EL (cell line): ENCODE results near the gene PTPRJ.
A peak's percentile ranks its signal among the peaks of the same experiment; 100 is the strongest.

Experiments used
- DNase-seq: peaks from one replicate; pipeline ENCODE4 v3.0.0-alpha.2; 2016

Gene PTPRJ

GRCh38 chr11:47998345-47998732, 18.0 kb downstream of the PTPRJ start:
- no peak for DNase-seq

DNA sequence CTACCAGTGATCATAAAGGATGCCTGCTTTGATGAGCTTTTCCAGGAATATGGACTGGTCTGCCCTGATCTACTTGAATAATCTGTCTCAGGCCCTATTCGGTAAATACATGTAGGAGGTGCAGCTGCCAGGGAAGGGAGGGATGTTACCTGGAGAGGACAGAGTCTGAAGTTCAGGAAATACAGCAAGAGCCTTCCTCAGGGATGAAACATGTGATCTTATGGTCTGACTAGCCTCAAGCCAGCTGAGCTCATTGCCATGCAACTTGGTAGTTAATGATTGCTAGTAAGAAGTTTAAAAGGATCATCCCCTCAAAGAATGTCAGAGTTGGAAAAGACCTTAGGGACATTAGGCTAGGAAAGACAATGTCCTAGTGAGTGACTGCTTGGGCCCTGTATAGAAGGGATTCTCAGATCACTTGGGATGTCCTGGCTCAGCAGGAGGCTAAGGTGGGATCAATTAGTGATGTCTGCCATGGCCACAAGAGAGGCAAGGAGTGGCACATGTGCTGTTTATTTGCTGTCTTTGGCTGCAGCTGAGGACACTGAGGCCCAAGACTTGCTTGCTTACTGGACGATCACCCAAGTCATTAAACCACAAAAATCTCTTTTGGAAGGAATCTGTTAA, 18.5 kb downstream of the PTPRJ start:
- no peak for DNase-seq

DNA sequence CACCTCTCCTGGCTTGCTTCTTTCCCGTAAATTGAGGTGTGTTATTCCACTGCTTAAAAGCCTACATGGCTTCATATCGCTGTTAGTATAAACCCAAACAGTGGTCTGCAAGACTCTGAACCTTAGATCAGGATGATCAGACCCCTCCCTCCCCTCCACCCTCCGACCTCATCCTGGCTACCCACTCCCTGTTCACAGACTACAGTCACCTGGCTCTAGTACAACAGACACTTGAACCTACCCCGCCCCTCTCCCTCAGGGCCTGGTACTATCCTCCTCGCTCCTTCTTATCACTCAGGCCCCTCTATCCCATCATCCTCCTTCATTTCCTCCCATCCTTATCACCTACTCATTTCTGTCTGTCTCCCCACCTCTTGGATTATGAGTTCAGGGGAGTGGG, 20.1 kb downstream of the PTPRJ start:
- DNase-seq = no peak

DNA sequence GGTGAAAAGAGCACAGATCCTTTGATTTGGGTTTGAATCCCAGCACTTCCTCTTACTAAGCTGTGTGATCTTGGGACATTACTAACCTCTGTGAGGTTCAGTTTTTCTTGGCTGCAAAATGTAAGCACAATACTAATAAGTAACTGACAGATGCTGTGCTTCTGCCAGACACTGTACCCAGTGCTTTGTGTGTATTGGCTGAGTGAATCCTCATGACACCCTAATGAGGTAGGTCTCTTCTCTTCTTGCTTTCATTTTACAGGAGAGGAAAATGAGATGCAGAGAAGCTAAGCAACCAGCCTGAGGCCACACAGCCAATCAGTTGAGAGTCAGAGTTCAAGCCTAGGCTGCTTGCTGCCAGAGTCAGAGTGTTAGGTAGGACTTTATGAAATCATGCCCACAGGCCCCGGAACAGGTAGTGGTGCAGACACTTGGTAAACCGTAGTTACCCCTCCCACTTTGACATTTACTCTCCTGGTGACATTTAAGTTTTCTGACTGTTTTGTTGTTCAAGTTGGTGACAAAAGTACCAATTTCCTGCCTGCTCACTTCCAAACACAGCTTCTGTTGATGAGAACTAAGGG, 21.2 kb downstream of the PTPRJ start:
- peak; percentile 58 for DNase-seq

- no peak for DNase-seq
Measured at GRCh38 chr11:48002561-48002960, 22.2 kb downstream of the PTPRJ start.

DNA sequence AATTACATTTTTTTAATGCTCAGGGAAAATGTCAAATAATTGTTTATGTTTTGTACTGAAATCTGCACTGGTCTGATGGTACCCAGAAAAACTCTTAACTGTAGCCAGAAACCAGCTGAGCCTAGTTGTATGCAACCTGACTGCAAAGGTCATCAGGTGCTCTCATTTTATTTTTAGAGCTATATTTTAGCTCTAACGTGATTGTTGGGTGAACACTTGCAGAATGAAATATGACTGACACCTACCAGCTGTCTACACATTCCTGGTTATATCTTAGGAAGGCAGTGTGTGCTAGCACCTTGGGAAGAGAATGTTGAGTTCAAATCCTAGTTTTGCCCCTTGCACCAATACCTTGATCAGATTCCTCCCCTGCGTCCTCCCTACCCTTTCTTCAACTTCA, 23.6 kb downstream of the PTPRJ start:
- DNase-seq = no peak

- no peak for DNase-seq
Measured at GRCh38 chr11:48004456-48004855, 24.1 kb downstream of the PTPRJ start.

- no peak for DNase-seq
Measured at GRCh38 chr11:48005136-48005535, 24.8 kb downstream of the PTPRJ start.

- DNase-seq = no peak
Measured at GRCh38 chr11:48005831-48006270, 25.5 kb downstream of the PTPRJ start.

DNA sequence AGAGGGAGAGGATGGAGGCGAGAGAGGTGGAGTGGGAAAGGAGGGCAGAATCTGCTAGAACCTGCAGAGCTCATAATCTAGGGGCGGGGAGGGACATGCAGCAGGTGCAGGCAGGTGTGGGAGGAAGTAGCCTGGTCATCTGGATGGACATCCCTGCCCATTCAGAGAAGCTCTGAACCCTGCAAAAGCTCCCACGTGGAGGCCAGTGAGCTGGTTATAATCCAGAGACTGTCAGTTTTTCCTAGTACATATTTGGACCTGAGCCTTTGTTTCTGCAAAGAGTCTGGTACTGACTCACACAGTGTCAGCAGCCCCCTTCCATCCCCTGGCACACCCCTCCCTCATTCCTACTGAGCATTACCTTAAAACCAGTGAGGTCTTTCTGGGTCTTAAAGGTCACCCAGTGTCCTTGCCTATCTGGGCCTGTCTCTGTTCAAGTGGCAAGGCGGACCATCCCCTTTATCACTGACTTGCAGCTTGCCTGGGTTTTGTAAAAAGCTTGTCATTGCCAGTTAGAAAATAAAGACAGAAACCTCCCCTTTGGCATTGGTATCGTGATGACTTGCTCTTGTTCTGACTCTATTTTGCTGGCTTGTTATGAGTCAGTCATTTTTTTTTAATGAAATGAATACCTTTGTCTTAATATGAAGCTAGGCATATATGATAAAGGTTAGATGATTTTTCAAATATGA, 26.1 kb downstream of the PTPRJ start:
- DNase-seq = peak; percentile 61

DNA sequence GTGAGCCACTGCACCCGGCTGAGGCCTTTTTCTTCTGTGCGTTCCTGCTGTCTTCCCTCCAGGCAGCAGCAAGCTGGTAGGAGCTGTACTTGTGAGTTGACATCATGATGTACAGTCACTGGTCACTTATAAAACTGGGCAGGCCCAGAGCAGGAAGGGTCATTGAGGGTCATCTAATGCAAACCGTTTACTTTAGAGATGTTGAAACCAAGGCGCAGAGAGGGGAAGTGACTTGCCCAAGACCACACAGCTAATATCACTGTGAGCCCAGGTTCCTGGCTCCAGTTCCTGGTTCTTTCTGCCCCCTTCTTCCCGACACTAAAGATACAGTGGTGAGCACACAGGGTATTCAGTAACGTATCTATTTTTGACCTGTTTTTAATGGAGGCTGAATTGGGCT, 27.3 kb downstream of the PTPRJ start:
- DNase-seq = no peak

DNA sequence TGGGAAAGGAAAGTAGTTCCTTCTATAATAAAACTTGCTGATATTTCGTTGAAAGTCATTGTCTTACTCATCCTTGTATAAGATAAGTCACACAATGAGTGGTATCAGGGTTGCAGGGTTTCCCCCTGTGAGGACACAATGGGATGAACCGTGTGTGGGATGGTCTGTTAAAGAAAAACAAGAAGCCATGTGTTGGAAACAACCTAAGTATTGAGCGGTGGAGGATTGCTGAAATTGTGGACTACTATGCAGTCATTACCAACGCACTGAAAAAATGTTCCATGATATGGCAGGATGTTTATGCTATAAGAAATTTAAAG, 28.6 kb downstream of the PTPRJ start:
- DNase-seq = no peak

GRCh38 chr11:48011102-48011797, 30.9 kb downstream of the PTPRJ start:
- DNase-seq = no peak

DNA sequence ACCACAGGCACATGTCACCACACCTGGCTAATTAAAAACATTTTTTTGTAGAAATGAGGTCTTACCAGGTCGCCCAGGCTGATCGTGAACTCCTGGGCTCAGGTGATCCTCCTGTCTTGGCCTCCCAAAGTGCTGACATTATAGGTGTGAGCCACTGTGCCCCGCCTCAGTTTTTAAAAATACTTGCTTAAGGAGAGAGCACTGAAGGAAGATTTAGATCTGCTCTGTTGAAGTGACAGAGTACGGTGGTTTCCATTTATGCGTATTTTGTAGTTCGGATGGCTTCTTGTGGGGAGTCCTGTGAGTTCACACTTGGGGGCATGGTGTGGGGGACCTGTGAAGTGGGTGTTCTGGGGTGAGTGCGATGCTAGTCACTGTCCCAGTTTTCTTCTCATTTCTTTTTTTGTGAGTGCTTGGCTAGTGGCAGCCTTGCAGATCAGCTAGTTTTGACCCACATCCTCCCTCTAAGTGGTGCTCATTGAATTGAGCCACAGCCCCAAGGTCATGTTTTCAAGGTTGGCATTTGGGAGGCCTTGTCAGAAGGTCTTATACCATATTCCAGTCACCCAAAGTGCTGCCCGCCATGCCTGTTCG, 31.5 kb downstream of the PTPRJ start:
- no peak for DNase-seq

- DNase-seq = peak; percentile 74
Measured at GRCh38 chr11:48013269-48013901, 33.0 kb downstream of the PTPRJ start.

GRCh38 chr11:48014917-48015316, 34.6 kb downstream of the PTPRJ start:
- no peak for DNase-seq

- no peak for DNase-seq
Measured at GRCh38 chr11:48017105-48017830, 36.9 kb downstream of the PTPRJ start.

DNA sequence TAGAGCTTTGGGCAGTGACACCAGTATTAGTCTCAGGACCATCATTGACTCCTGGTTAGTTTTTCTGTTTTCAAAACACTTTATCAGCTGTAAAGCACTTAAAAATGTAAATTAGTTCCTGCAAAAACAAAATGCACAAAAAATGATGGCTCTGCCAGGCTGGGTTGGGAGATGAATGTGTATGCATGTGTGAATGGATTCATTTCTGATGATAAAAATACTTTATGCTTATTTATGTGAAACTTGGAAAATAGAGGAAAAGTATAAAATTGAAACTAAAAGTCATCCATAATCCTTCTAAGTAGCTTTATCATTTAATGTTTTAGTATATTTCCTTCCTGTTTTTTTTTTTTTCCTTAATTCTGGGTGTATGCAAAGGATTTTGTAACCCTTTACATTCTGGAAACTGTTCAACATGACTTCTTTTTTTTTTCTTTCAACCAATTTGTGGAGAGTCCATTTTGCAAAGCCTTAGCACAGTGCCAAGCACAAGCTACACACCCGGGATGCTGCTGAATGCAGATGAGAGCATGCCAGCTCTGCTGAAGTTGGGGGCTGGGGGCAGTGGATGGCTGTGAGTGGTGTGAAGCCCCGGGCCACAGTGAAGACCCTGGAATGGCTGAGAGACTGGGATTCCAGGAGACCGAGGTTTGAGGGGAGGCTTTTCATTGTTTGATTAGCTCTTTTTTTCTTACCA, 37.6 kb downstream of the PTPRJ start:
- no peak for DNase-seq

- DNase-seq = no peak
Measured at GRCh38 chr11:48018528-48019216, 38.3 kb downstream of the PTPRJ start.

DNA sequence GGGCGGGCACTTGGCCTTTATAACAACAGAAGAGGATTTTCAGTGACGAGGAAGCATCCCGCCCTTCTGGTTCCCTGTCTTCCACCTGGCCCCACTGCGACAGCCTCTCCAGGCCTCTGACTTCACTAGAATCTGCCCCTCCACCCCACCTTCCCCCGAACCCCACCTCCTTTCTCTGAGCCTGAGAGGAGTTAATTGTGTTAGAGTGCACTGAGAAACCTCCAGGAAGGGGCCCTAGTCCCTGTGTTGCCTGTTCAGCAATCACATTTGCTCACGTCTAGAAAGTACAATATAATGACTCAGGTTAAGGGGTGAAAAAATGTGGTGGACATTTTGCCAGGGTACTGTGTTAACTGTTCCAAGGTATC, 38.8 kb downstream of the PTPRJ start:
- DNase-seq = no peak

- DNase-seq = no peak
Measured at GRCh38 chr11:48019595-48019994, 39.2 kb downstream of the PTPRJ start.
